Globus pallidus (tissue), 1 donor: Measurements from ENCODE around the gene POLR2E.

Source experiments
- DNase-seq: peaks from one replicate; pipeline ENCODE4 v3.0.0-alpha.2; 2015; ENCODE audit warnings: low spot score

Gene POLR2E

GRCh38 chr19:1063909-1064660 lies 31.1 kb downstream of the POLR2E start:
- no peak for DNase-seq

GRCh38 chr19:1063030-1063908 lies 31.9 kb downstream of the POLR2E start:
- DNase-seq = no peak

GRCh38 chr19:1062387-1063029 lies 32.7 kb downstream of the POLR2E start:
- no peak for DNase-seq

GRCh38 chr19:1061987-1062386 lies 33.2 kb downstream of the POLR2E start:
- DNase-seq = no peak

GRCh38 chr19:1060689-1061088 lies 34.5 kb downstream of the POLR2E start:
- no peak for DNase-seq

- DNase-seq = no peak
These were observed 37.1 kb downstream of the POLR2E start for GRCh38 chr19:1058112-1058511.

- no peak for DNase-seq
These were observed 37.9 kb downstream of the POLR2E start for GRCh38 chr19:1057176-1057855.

GRCh38 chr19:1055886-1056620 lies 39.1 kb downstream of the POLR2E start:
- DNase-seq = no peak

GRCh38 chr19:1055028-1055425 lies 40.1 kb downstream of the POLR2E start:
- no peak for DNase-seq

GRCh38 chr19:1054102-1055027 lies 40.8 kb downstream of the POLR2E start:
- no peak for DNase-seq

- no peak for DNase-seq
These were observed 41.7 kb downstream of the POLR2E start for GRCh38 chr19:1053176-1054101.

- no peak for DNase-seq
These were observed 42.7 kb downstream of the POLR2E start for GRCh38 chr19:1052349-1052975.

- no peak for DNase-seq
These were observed 43.4 kb downstream of the POLR2E start for GRCh38 chr19:1051791-1052190.

GRCh38 chr19:1050989-1051788 lies 44.0 kb downstream of the POLR2E start:
- no peak for DNase-seq

- DNase-seq = no peak
These were observed 45.4 kb downstream of the POLR2E start for GRCh38 chr19:1049800-1050199.

GRCh38 chr19:1049106-1049505 lies 46.1 kb downstream of the POLR2E start:
- DNase-seq = no peak

GRCh38 chr19:1047696-1048147 lies 47.5 kb downstream of the POLR2E start:
- no peak for DNase-seq
